Left renal cortex interstitium (tissue), 4 donors: ENCODE data around the gene RBM20. TPM values are rescaled to one million over a fixed set of nuclear protein-coding genes. Genes with fewer than 3 reads are reported as not detected.
"Not testable (repeated sequence)": the region's sequence is repeated elsewhere in the genome, so short reads cannot be mapped to it uniquely, and the experiment has no call there.

Experiments
- DNase-seq, 4 donors: peaks; one replicate each; pipeline ENCODE4 v3.0.0-alpha.2; 2013; ENCODE audit warnings: low read depth in 4 of 4, low spot score in 2 of 4, missing footprints in 1 of 4
- polyA plus RNA-seq, 4 donors: library from polyadenylated mRNA; unstranded; fragments of 120-200 nt; gene quantifications; one replicate each; pipeline ENCODE4 v1.2.1, GENCODE V29; 2013; ENCODE audit not compliant: insufficient read length in 4 of 4

RBM20 gene
- polyA plus RNA-seq, 4 donors = 1.7 to 9.7 (median 5.7) TPM

GRCh38 chr10:110756876-110757275 is 112.7 kb downstream of the RBM20 start:
- DNase-seq = no peak

DNA sequence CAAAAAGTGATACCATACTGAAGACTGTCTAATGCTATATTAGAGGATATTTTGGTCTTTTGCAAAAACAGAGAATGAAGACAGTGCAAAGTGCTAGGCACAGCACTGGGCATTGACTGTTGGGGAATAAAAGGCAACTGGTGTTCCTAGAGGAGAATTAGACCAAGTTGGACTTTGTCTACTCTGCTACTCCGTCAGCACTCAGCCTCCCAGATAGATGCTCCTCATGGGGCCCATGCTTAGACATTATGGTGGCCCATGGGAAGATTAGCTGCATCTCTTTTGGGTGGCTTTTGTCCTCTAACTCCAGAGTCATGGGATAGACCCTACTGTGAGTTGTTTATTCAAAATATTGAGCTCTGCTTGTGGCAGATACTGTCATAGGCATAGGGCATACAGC is 113.5 kb downstream of the RBM20 start:
- DNase-seq = no peak

GRCh38 chr10:110758128-110758765 is 114.1 kb downstream of the RBM20 start:
- DNase-seq = no peak

DNA sequence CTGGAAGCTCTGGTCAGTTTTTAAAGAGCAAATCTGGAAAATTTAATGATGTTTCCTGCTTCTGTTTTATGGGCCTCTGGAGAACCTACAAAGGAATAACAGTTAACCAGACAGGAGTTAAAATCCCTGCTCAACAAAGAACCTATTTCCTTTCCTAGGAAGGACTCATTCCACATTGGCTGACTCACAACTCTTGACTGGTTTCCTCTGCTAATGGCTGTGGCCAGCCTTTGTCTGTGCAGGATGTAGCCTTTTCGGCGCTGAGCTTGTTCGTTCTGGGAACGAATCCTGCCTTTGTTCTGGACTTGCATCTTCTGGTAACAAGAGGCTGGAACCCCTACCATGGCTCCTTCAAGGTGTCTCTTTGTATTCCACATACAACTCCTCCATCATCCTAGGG is 114.8 kb downstream of the RBM20 start:
- DNase-seq = no peak

- no peak for DNase-seq
These were observed 115.4 kb downstream of the RBM20 start for GRCh38 chr10:110759523-110759922.

DNA sequence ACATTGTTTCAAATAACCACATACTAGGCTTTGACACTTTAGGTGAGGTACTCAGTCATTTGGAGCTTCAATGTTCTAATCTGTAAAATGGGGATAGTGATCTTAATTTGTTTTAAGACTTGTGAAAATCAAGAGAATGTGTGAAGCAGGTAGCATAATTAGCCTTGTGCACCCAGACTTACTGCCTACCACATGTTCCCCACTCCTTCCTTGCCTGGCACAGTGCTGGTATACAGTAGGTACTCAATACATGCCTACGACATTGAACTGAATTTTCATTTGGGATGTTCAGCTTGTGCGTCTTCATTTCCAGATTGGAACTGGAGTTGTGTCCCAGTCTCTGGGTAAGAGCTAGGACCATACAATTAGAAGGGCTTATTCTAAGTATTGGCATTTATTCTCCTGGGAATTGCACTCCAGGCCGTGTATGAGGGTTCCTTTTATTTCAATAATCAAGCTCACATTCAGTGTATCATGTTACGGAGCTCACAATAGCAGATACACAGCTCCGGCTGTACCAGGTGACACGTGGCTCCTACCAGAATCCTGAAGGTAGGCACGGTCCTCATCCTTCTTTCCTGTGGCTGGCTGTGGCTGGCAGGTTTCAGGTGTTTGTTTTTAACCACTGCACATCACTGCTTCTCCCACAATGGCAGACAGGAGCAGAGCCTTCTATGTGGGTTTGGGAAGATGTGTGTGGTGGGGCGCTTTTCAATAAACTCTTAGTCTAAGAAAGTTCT is 118.1 kb downstream of the RBM20 start:
- DNase-seq = no peak

GRCh38 chr10:110762849-110763211 is 118.7 kb downstream of the RBM20 start:
- no peak for DNase-seq

GRCh38 chr10:110764378-110764777 is 120.2 kb downstream of the RBM20 start:
- DNase-seq = no peak

DNA sequence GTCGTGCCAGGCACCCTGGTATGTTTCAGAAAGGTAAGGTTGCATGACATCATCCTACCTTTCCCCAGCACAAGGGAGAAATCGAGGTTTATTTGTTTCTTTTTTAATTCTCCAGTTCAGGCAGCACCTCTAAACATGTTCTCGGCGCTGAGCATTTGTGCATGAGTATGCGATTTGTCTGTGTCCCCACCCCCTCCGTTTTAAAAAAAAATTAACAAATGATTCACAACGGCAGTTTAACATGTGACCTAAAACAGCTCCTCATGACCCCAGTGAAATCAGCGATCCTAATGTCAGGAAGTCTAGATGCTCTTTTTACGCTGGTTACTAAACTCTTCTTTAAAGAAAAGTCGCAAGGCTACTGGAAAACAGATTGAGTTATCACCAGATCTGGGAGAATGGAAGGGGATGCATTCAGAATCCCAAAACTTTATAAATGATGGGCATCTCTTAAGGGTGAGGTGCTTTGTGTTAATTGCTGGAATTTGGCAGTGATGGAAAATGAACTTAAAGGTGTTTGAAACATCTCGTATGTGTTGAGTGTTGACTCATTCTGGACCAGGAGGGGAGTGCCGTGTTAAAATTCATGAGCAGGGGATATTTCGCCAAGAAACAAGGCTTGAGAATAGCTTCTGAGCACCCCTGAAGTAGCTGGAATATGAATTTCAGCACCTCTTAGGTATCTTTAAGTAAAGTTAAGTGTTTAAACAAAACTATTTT is 120.8 kb downstream of the RBM20 start:
- DNase-seq = no peak

GRCh38 chr10:110765513-110766319 is 121.6 kb downstream of the RBM20 start:
- DNase-seq = no peak

DNA sequence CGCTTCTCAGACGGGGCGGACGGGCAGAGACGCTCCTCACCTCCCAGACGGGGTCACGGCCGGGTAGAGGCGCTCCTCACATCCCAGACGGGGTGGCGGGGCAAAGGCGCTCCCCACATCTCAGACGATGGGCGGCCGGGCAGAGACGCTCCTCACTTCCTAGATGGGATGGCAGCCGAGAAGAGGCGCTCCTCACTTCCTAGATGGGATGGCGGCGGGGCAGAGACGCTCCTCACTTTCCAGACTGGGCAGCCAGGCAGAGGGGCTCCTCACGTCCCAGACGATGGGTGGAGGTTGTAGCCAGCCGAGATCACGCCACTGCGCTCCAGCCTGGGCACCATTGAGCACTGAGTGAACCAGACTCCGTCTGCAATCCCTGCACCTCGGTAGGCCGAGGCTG is 123.5 kb downstream of the RBM20 start:
- DNase-seq = not testable (repeated sequence)

DNA sequence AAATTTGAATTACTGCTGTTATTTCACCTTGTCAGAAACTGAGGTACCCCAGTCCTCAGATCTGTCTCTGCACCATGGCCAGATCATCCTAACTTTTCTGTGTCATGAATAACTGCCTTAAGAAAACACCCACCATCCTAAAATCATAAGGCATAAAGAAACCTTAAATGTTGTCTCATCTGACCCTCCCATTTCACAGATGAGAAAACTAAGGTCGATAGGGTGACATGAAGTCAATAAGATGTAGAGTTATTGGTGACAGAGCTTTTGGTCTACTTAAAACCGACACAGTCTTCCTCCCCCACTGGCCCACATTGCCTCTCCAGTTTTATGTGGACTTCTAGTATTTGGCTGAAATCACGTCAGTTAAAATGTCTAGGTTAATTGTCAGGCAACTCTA is 126.1 kb downstream of the RBM20 start:
- DNase-seq = no peak

DNA sequence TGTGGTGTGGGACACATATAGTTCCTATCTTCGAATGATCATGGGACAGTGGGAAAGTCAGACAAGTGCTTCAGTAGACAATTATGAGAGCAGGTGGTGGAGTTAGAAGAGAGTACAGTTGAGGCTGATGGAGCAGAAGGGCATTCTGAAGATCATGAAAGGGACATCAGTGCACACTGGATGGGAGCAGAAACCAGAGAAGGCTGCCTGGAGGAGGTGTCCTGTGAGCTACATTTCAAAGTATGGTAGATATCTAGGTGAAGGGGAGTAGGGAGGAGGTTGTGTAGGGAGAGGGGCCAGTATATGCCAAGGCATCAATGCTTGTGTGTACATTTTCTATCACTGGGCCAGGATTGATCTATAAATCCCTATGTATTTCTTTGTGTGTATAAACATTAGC is 127.3 kb downstream of the RBM20 start:
- DNase-seq = no peak

DNA sequence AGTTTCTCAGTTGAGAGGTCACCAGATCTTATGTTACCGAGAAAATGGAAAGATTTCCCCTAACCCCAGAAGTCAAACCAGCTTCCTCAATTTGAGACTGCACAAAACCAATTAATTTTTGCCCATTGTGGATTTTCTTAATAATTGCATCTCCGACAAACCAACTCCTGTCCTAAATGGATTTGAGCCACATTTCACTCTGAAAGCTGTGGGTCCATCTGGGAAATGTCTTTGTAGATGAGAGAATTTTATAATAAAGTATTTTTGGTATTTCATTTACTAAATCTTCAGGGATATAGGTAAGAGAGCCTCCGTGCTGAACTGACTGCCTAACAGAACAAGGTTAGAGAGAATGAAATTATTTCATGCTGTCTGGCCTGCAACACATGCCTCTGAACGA is 127.9 kb downstream of the RBM20 start:
- DNase-seq = no peak

GRCh38 chr10:110772454-110773025 is 128.4 kb downstream of the RBM20 start:
- DNase-seq = no peak

GRCh38 chr10:110773693-110774068 is 129.5 kb downstream of the RBM20 start:
- DNase-seq = no peak

DNA sequence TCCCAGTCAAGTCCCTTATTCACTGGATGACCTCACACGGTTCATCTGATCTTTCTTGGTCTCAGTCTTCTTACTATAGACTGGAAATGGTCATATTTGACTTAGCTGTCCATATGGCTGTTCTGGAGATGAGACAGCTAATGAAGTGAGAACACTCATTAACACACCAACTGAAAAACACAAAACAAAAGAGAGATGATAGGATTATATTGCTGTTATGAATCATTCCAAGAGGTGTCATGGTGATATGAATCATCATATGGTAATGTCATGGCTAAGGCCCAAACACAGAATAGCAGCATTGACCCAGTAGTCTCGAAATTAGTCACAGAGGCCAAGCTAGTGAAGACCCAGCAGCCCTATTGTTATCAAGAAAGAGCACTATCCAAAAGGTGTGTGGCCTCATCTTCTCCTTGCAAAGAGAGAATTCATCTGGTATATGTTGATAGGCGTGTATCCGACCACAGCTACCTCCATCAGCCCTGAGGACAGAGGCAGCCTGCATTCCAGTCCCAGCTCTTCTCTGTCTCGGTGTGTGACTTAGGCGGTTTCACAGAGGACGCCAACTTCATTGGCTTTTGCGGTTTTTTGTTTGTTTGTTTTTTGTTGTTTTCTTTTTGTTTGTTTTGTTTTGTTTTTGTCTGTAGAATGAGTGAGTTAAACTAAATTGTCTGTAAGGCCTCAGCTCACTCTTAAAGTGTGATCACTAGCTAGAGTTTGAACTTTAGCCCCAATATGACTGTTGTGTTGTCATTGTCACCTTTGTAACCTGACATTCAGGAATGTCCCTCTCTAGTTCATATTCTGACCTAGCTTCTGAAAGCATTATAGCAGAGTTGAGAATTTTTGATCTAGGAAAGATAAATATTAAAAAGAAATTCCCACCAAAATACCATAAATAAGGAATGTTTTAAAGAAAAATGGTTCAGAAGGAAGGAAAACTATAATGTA is 130.2 kb downstream of the RBM20 start:
- DNase-seq = no peak

DNA sequence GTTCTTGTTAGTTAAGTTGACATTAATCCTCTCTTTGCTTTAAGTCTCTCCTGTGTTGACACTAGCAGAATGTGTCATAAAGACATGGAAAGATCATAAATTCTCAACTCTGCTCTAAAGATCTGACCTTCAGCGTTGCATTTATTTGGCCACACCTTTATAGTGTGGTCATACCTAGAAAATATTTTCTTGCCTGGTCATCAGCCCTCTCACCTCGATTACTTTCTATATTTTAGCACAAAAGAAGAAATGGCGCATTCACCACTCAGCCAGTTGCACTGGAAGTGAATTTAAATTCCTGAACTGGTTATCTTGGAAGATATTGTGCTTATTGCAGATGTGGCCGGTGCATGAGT is 130.9 kb downstream of the RBM20 start:
- DNase-seq = no peak

DNA sequence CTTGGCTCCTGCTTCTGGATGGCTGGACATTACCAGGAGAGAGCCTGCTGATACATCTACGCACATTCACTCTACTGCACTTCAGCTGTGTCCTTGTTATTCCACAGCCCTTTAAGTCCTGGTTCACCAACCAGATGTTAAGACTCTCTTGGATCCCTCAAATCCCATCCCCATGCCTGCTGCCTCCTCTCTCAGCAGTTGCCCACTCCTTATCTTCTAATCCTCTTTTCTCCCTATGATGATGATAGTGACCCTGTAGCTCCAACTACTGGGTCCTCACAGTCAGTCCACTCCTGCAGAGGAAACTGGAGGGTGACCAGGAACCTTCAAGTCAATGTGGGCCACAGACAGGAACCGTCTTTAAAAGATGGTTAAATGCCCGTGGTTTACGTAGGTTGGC is 131.3 kb downstream of the RBM20 start:
- no peak for DNase-seq

- DNase-seq = no peak
These were observed 132.9 kb downstream of the RBM20 start for GRCh38 chr10:110777017-110777416.
